GM18519 (cell line): ENCODE results near the gene TNF.

ENCODE experiments used
- ATAC-seq: cut with Tn5 transposase; IDR thresholded peaks from one replicate; pipeline ENCODE4 v1.9.1; 2021; ENCODE audit warnings: mild to moderate bottlenecking, moderate library complexity; ENCODE audit not compliant: unreplicated experiment, low FRiP score

Gene TNF

DNA sequence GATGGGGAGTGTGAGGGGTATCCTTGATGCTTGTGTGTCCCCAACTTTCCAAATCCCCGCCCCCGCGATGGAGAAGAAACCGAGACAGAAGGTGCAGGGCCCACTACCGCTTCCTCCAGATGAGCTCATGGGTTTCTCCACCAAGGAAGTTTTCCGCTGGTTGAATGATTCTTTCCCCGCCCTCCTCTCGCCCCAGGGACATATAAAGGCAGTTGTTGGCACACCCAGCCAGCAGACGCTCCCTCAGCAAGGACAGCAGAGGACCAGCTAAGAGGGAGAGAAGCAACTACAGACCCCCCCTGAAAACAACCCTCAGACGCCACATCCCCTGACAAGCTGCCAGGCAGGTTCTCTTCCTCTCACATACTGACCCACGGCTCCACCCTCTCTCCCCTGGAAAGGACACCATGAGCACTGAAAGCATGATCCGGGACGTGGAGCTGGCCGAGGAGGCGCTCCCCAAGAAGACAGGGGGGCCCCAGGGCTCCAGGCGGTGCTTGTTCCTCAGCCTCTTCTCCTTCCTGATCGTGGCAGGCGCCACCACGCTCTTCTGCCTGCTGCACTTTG lies at the start of gene TNF:
Gene TNF (plus strand): TSS at position 231 of the 567 bp plus-strand sequence. CDS start 177 bp downstream, at position 408.
- ATAC-seq = no peak

DNA sequence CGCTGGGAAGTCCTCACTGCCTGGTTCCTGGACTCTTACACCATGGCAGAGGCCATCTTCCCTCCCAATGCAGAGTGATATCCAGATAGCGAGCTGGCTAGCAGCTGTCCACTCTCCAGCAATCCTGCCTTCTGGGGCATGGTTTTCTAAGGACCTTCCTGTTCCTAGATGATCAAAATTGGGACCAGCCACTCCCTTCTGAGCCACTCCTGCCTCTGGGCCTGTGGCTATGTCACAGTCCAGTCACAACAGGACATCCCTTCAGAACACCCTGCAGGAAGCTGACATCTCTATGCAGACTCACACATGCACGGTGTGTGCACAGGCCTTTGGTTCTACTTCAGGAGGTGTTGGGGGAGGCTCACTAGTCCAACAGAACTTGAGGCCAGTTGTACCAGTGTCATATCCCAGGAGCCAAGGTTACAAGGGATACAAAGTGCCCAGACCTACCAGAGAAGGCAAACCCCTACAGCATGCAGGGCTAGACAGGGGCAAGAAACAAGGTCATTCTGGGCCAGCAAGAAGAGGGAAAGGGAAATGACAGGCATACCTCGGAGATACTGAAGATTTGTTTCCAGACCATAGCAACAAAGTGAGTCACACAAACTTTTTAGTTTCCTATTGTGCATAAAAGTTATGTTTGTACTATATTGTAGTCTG lies 49.3 kb upstream of the TNF start:
- no peak for ATAC-seq

- no peak for ATAC-seq
These were observed 47.0 kb upstream of the TNF start for GRCh38 chr6:31528307-31528777.

GRCh38 chr6:31528821-31529328 lies 46.5 kb upstream of the TNF start, which contains the start of gene MCCD1:
Gene MCCD1, plus strand, starts transcription at chr6:31528962. Its CDS starts 53 bp downstream, at chr6:31529015.
- no peak for ATAC-seq

GRCh38 chr6:31529329-31530150 lies 45.8 kb upstream of the TNF start:
- ATAC-seq = no peak

DNA sequence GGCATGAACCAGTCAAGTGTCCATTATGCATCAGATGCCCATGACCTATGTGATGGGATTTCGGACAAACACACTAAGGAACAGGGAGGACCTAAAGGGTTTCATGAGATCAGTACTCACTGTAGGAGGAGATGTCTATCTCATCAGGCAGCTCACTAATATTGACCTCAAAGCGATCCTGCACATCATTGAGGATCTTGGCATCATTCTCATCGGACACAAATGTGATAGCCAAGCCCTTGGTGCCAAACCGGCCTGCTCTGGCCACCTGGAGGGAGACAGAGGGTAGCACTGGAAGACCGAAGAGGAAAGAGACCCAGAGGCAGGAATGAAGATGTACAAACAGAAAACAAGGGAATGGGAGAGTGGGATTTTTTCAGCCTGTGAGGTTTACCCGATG lies 44.7 kb upstream of the TNF start:
- ATAC-seq = no peak

DNA sequence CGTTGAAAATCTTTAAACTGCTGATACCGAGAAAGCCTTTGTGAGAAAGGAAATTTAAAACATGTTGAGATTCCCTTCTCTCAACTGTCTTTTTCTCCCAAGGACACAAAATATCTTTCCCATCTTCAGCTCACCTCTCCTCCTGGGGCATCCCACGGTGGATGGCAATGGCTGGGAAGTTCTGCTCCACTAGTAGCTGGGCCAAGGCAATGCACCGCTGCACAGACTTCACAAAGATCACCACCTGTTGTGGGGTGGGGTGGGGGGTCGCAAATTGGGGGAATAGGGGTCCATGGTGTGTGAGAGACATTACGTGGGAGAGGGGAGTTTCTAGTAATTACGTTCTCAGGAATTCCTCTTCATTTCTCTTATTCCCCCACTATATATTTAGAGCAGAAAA lies 44.2 kb upstream of the TNF start:
- ATAC-seq = no peak

GRCh38 chr6:31531771-31532643 lies 43.4 kb upstream of the TNF start:
- no peak for ATAC-seq

DNA sequence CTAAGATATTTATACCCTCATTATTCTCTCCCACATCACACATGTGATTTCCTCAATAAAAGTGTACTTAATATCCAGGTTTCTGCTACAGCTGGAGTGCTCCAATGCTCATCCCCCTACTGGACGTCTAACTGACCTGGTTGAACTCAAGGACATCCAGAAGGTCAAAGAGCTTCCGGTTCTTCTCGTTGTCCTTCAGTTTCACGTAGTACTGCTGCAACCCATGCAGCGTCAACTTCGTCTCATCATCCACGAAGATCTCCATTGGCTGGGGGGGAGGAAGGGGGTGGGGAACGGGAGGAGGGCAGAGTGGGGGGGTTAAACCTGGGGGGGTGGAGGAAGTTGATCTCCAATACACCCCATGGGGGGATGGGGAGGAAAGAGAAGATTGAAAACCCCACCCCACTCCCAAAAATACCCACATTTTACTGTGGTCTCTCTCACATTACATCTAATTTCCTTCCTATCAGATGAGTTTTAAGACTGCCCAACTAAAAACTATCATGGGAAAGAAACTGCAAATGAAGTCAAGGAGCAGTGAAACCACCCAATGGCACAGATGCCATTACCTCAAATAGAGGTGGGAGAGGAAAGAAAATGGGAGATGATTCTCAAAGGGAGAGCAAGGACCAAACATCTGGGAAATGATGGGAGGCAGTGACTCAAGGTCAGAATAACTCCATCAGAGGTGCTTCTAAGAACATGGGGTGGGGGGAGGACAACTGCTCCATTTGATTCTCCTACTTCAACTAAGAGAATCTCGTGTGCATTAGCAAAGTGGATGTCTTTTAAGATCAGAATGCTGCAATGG lies 42.5 kb upstream of the TNF start:
- ATAC-seq = no peak

GRCh38 chr6:31533455-31533841 lies 41.9 kb upstream of the TNF start:
- ATAC-seq = no peak

- ATAC-seq = no peak
These were observed 41.4 kb upstream of the TNF start for GRCh38 chr6:31534011-31534410.

GRCh38 chr6:31534521-31535040 lies 40.8 kb upstream of the TNF start:
- no peak for ATAC-seq

DNA sequence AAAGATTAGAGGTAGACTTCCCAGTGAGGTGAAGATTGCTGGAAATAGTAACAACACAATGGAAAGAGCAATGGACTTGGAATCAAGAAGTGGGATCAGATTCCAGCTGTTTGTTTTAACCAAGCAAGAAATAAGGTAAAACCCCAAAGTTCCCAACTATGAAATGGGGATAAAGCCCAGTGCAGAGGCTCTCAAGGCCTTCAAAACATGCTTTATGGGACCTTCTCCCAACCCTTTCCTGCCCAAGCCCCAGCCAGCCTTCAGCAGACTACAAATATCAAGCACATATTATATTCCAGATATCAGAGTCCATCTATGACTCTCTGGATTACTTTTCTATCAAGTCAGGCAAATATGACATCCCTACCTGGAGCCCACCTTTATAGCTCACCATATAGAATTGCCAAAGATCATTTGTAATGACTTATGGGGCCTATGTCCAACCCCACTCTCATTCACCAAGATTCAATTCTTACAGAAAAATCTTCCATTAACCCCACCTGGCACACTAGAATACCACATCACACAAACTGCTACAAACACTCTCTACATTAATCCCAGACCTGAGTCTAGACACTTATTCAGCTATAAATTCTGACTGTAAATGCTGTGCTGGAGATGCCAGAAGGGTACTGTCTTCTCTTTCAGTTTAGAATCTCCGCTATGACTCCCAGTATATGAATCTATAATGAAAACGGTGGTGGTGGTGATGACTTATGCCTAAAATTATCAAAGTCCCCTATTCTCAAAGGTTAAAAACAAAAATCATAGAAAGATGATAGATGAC lies 39.6 kb upstream of the TNF start:
- no peak for ATAC-seq

- no peak for ATAC-seq
These were observed 36.5 kb upstream of the TNF start for GRCh38 chr6:31538805-31539400.

DNA sequence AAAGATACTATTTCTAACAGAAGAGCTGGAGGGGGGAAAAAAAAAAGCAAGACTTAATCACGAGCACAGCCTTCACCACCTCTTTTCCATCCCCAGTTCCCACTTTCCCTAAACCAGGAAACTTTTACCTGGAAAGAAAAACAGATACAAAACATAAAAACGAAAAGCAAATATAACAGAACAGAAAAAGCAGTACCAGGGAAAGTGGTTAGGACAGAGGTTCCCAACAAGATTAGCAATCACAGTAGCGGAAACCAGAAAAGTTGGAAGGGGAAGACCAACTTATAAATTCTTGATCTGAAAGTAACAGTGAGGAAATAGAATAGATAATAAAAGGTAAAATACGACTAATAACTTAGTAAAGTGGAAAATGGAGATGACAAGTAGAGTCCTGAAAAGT lies 34.7 kb upstream of the TNF start:
- ATAC-seq = no peak

- ATAC-seq = no peak
These were observed 34.2 kb upstream of the TNF start for GRCh38 chr6:31541059-31541657.

GRCh38 chr6:31541658-31542521 lies 33.5 kb upstream of the TNF start, which contains the start of gene DDX39B:
Gene DDX39B, minus strand, starts transcription at chr6:31542003. Its CDS starts 1,471 bp downstream, at chr6:31540532.
- ATAC-seq = no peak
